Vagina (tissue), 2 donors: ENCODE data around the gene TEX51.

Source experiments
- CTCF ChIP-seq, 3 experiments: fragments of 450-650 bp in 2 of 3; fragments of 200-600 bp in 1 of 3; sonication (generic) in 1 of 3; IDR thresholded peaks; one replicate each; pipeline ENCODE4 v1.5.1; 2017 to 2019; ENCODE audit warnings: antibody characterized with exemption in 3 of 3, mild to moderate bottlenecking in 2 of 3, moderate library complexity in 2 of 3
- POLR2A ChIP-seq, 2 donors: fragments of 450-650 bp; IDR thresholded peaks; one replicate each; pipeline ENCODE4 v1.6.1; 2017; ENCODE audit warnings: antibody characterized with exemption in 2 of 2, mild to moderate bottlenecking in 2 of 2, moderate library complexity in 2 of 2
- POLR2AphosphoS5 ChIP-seq, 2 donors: sonication (generic); formaldehyde crosslinking; IDR thresholded peaks; one replicate each; pipeline ENCODE4 v1.9.0; 2017; ENCODE audit warnings: antibody characterized with exemption in 2 of 2, mild to moderate bottlenecking in 2 of 2, low read depth in 1 of 2; ENCODE audit not compliant: insufficient read depth in 1 of 2

DNA sequence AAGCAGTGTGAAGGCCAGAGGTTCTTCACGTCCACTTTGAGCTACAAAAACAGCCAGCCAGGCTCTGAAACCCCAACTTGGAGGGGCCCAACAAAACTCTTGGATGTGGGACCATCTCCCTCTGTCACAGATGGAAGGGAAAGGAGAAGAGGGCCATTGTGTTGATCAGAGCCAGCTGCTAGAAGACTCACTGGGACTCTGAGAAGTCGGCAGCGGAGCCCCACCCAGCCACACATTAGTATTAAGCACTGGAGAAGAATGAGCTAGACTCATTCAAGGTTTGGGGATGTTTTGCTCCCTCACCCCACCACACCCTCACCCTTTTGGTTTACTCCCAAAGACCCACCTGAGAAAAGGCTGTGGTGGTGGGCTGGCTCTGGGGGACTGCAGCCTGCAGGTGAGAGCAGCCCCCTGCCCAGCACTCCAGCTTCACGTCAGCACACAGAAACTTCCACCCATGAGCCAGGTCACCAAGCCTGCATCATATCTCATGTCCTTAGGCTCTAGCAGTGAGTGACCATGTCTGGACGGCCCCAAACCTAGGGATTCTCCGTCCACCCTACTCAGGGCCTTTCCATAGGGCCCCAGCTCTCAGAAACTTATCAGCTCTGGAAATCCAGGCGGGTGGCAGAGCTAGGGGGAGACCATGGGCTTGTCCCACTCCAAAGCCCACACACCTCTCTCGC is 12.6 kb downstream of the TEX51 start:
- no peak for TF ChIP-seq CTCF (IDR thresholded peaks at IDR 0.05)
- TF ChIP-seq POLR2A (IDR thresholded peaks at IDR 0.05), result no peak
- TF ChIP-seq POLR2AphosphoS5 (IDR thresholded peaks at IDR 0.05; ENCODE audit: insufficient read depth in 1 of 2, low read depth in 1 of 2), result no peak
